Thyroid gland (tissue), 4 donors: ENCODE data around the gene STARD10.

Experiments used
- POLR2A ChIP-seq, 2 donors: fragments of 450-650 bp; IDR thresholded peaks; one replicate each; pipeline ENCODE4 v1.6.1; 2017; ENCODE audit warnings: antibody characterized with exemption in 2 of 2, mild to moderate bottlenecking in 2 of 2, moderate library complexity in 1 of 2
- TF ChIP-seq, protein P1 (sequence below), 6 experiments: fragments of 200-600 bp in 3 of 6; fragments of 450-650 bp in 3 of 6; sonication (generic) in 3 of 6; IDR thresholded peaks; one replicate each; pipeline ENCODE4 v1.5.1; 2016 to 2019; ENCODE audit warnings: antibody characterized with exemption in 6 of 6, mild to moderate bottlenecking in 2 of 6, inconsistent platforms in 1 of 6, moderate library complexity in 1 of 6

DNA sequence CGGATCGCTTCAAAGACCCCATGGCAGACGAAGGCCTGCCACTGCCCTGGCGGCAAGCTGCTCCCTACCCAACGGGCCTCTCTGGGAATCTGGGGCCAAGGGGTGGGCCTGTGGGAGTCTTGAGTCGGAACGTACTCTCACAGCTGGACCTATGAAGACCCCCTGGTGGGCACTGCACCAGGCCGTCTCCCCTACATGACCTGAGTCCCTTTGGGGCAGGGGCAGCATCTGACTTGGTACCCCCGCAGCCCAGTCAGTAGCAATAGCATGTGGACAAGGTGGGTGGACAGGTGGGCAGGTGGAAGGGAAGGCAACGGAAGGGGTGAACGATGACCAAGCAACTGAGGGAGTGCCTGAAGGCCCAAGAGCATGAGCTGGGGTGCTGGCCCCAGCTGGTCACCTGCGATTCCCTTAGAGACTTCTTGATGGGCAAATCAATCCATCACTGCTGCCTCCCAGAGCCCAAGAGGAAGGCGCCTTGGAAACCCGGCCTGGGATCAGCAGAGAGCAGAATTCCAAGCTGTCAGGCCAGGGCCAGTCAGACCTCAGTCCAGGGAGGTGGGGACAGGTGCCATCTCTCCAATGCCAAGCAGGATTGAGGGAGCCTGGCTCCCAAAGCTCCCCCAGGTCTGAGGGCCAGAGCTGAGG lies 76.9 kb downstream of the STARD10 start:
- TF ChIP-seq, protein P1, sequence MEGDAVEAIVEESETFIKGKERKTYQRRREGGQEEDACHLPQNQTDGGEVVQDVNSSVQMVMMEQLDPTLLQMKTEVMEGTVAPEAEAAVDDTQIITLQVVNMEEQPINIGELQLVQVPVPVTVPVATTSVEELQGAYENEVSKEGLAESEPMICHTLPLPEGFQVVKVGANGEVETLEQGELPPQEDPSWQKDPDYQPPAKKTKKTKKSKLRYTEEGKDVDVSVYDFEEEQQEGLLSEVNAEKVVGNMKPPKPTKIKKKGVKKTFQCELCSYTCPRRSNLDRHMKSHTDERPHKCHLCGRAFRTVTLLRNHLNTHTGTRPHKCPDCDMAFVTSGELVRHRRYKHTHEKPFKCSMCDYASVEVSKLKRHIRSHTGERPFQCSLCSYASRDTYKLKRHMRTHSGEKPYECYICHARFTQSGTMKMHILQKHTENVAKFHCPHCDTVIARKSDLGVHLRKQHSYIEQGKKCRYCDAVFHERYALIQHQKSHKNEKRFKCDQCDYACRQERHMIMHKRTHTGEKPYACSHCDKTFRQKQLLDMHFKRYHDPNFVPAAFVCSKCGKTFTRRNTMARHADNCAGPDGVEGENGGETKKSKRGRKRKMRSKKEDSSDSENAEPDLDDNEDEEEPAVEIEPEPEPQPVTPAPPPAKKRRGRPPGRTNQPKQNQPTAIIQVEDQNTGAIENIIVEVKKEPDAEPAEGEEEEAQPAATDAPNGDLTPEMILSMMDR (IDR thresholded peaks at IDR 0.05), result no peak
- TF ChIP-seq POLR2A (IDR thresholded peaks at IDR 0.05), result no peak
